ENCODE measurements around the gene C9orf78.
A peak's percentile ranks its signal among the peaks of the same experiment; 100 is the strongest.

Gene C9orf78

DNA sequence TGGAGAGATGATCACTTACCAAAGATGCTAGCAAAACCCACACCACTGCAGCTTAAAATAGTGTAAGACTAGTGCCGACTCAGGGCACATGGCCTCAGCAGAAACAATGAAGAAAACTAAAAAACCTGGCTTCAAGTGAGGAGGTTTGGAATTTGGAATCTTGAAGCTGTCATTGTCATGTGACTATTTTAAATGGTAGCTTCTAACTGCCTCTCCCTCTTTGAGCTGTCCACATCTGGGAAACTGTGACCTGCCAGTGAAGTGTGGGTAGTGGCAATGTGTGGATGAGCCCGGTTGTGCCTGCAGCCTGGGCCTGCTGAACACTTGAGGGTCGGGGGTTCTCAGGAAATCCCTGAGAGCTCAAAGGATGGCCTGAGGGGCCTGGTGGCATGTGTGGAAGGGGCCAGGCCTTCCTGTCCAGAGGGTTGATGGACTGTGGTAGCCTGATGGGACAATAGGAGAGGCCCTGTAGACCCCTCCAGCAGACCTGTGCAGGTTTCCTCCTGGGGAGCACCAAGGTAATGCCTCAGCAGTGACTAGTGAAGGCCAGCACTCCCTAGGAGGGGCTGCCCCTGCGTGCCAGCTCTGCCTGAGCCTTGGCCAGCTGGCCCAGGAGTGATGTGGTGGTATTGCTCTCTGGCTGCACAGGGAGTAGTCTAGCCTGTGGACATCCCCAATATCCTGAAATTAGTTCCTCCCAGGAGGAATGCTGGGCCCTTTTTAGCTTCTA lies 13.8 kb upstream of the C9orf78 start:
- Histone ChIP-seq H3K4me3 (replicated peaks; ENCODE audit: insufficient read depth, low read length) (no peak overlapping the region), H3K27me3 (ENCODE audit: insufficient read depth, poor library complexity, severe bottlenecking) (no peaks in the 10 kb centered on the region), H3K27ac (replicated peaks) (peak overlapping the region; percentile 31)
- TF ChIP-seq, protein P1, sequence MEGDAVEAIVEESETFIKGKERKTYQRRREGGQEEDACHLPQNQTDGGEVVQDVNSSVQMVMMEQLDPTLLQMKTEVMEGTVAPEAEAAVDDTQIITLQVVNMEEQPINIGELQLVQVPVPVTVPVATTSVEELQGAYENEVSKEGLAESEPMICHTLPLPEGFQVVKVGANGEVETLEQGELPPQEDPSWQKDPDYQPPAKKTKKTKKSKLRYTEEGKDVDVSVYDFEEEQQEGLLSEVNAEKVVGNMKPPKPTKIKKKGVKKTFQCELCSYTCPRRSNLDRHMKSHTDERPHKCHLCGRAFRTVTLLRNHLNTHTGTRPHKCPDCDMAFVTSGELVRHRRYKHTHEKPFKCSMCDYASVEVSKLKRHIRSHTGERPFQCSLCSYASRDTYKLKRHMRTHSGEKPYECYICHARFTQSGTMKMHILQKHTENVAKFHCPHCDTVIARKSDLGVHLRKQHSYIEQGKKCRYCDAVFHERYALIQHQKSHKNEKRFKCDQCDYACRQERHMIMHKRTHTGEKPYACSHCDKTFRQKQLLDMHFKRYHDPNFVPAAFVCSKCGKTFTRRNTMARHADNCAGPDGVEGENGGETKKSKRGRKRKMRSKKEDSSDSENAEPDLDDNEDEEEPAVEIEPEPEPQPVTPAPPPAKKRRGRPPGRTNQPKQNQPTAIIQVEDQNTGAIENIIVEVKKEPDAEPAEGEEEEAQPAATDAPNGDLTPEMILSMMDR (IDR thresholded peaks at IDR 0.05; ENCODE audit: insufficient read depth, low read length), result no peak
- TF ChIP-seq, protein P2, sequence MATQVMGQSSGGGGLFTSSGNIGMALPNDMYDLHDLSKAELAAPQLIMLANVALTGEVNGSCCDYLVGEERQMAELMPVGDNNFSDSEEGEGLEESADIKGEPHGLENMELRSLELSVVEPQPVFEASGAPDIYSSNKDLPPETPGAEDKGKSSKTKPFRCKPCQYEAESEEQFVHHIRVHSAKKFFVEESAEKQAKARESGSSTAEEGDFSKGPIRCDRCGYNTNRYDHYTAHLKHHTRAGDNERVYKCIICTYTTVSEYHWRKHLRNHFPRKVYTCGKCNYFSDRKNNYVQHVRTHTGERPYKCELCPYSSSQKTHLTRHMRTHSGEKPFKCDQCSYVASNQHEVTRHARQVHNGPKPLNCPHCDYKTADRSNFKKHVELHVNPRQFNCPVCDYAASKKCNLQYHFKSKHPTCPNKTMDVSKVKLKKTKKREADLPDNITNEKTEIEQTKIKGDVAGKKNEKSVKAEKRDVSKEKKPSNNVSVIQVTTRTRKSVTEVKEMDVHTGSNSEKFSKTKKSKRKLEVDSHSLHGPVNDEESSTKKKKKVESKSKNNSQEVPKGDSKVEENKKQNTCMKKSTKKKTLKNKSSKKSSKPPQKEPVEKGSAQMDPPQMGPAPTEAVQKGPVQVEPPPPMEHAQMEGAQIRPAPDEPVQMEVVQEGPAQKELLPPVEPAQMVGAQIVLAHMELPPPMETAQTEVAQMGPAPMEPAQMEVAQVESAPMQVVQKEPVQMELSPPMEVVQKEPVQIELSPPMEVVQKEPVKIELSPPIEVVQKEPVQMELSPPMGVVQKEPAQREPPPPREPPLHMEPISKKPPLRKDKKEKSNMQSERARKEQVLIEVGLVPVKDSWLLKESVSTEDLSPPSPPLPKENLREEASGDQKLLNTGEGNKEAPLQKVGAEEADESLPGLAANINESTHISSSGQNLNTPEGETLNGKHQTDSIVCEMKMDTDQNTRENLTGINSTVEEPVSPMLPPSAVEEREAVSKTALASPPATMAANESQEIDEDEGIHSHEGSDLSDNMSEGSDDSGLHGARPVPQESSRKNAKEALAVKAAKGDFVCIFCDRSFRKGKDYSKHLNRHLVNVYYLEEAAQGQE (IDR thresholded peaks at IDR 0.05; ENCODE audit: insufficient replicate concordance, low read depth), result no peak
- TF ChIP-seq SPI1 (IDR thresholded peaks at IDR 0.05; ENCODE audit: borderline replicate concordance, low read depth) (no peak), POLR2AphosphoS5 (IDR thresholded peaks at IDR 0.05; ENCODE audit: low read depth) (no peak), GABPA (IDR thresholded peaks at IDR 0.05; ENCODE audit: low read depth) (no peak)
- DNase-seq (ENCODE audit: low read depth in 1 of 2, low spot score in 1 of 2), result no peak

DNA sequence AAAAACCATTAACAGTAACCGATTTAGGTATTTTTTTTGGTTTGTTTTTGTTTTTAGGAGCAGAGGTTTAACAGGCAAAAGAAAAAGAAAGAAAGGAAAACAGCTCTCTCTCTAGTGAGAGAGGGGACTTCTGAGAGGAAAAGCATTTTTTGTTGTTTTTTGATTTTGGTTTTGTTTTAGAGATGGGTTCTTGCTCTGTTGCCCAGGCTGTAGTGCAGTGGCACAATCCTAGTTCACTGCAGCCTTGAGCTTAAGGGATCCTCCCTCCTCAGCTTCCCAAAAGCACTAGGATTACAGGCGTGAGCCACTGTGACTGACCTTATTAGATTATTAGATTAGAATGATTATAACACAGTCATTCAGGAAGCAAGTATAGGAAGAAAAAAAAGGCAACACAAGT lies 10.3 kb upstream of the C9orf78 start:
- TF ChIP-seq, protein P1 (IDR thresholded peaks at IDR 0.05; ENCODE audit: insufficient read depth, low read length), result no peak
- peak overlapping the region; percentile 17 for H3K27ac ChIP-seq (replicated peaks)
- DNase-seq (ENCODE audit: low read depth in 1 of 2, low spot score in 1 of 2), result no peak

DNA sequence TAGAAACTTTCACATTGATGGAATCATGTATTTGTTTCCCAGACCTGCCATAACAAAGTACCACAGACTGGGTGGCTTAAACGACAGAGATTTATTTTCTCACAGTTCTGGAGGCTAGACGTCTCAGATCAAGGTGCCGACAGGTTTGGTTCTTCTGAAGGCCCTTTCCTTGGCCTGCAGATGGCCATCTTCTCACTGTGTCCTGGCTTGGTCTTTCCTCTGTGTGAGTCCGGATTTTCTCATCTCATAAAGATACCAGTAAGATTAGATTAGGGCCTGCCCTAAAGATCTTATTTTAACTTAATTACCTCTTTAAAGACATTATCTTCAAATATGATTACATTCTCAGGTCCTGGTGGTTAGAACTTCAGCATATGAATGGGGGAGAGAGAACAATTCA lies 6.0 kb upstream of the C9orf78 start:
- TF ChIP-seq GABPA (IDR thresholded peaks at IDR 0.05; ENCODE audit: low read depth) (no peak), SPI1 (IDR thresholded peaks at IDR 0.05; ENCODE audit: borderline replicate concordance, low read depth) (no peak), POLR2AphosphoS5 (IDR thresholded peaks at IDR 0.05; ENCODE audit: low read depth) (no peak)
- TF ChIP-seq, protein P2 (IDR thresholded peaks at IDR 0.05; ENCODE audit: insufficient replicate concordance, low read depth), result no peak
- TF ChIP-seq, protein P1 (IDR thresholded peaks at IDR 0.05; ENCODE audit: insufficient read depth, low read length), result no peak
- H3K4me3 ChIP-seq (replicated peaks; ENCODE audit: insufficient read depth, low read length), result no peak overlapping the region
- no peak for DNase-seq (ENCODE audit: low read depth in 1 of 2, low spot score in 1 of 2)
- H3K27ac ChIP-seq (replicated peaks), result no peak overlapping the region
- H3K27me3 ChIP-seq (ENCODE audit: insufficient read depth, poor library complexity, severe bottlenecking), result no peaks in the 10 kb centered on the region

More for the DNA sequence above, 10.3 kb upstream of the C9orf78 start:
- no peak overlapping the region for H3K4me3 ChIP-seq (replicated peaks; ENCODE audit: insufficient read depth, low read length)
- H3K27me3 ChIP-seq (ENCODE audit: insufficient read depth, poor library complexity, severe bottlenecking), result no peaks in the 10 kb centered on the region

DNA sequence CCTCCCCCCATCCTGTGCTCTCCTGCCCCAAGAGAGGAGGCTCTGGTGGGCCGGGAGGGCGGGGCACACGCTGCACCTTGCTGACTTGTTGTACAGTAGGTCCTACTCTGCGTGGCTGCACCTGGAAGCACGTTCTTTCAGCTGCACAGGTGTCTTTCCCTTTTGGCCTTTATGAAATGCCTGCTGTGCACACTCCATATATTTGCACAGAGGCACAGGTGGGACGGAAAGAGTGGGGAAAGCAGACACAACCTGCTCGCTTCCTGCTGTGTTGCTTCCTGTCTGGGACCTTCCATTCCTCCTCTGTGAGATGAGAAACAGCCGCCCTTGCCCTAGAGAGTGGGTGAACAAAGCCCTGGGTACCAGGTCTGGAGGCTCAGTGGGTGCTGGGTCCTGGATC lies 5.0 kb upstream of the C9orf78 start:
- H3K4me3 ChIP-seq (replicated peaks; ENCODE audit: insufficient read depth, low read length), result no peak overlapping the region
- no peaks in the 10 kb centered on the region for H3K27me3 ChIP-seq (ENCODE audit: insufficient read depth, poor library complexity, severe bottlenecking)
- H3K27ac ChIP-seq (replicated peaks), result no peak overlapping the region
- TF ChIP-seq POLR2AphosphoS5 (IDR thresholded peaks at IDR 0.05; ENCODE audit: low read depth), result no peak
- TF ChIP-seq GABPA (IDR thresholded peaks at IDR 0.05; ENCODE audit: low read depth), result no peak
- TF ChIP-seq SPI1 (IDR thresholded peaks at IDR 0.05; ENCODE audit: borderline replicate concordance, low read depth), result no peak
- TF ChIP-seq, protein P2 (IDR thresholded peaks at IDR 0.05; ENCODE audit: insufficient replicate concordance, low read depth), result no peak
- TF ChIP-seq, protein P1 (IDR thresholded peaks at IDR 0.05; ENCODE audit: insufficient read depth, low read length), result no peak
- DNase-seq (ENCODE audit: low read depth in 1 of 2, low spot score in 1 of 2), result no peak
